ENCODE measurements around the gene SOAT1. TPM values are rescaled to one million over a fixed set of nuclear protein-coding genes. Genes with fewer than 3 reads are reported as not detected.
"Not testable (repeated sequence)": the region's sequence is repeated elsewhere in the genome, so short reads cannot be mapped to it uniquely, and the experiment has no call there.

Gene SOAT1
- 40.5 TPM for polyA plus RNA-seq (2013, experiment 1 of 2)
- polyA plus RNA-seq (2013, experiment 2 of 2): 42.9 TPM

GRCh38 chr1:179293340-179294327, at the start of gene SOAT1:
Gene SOAT1 (plus strand): TSS chr1:179293797. CDS start chr1:179302685, 8,888 bp downstream.
- H4K8ac ChIP-seq (ENCODE audit: low read length): peak within 1 kb of the TSS; percentile 52
- H3K79me1 ChIP-seq (replicated peaks; ENCODE audit: low read length, poor library complexity, severe bottlenecking): no peaks in the 10 kb centered on the region
- no peaks in the 10 kb centered on the region for H3K27me3 ChIP-seq (ENCODE audit: control insufficient read depth in 1 of 2, insufficient read depth in 1 of 2, low read length in 2 of 2)
- H3K4me2 ChIP-seq (ENCODE audit: low read length, poor library complexity, severe bottlenecking): peak within 1 kb of the TSS; percentile 76
- peak within 1 kb of the TSS; percentile 69 to 93 for H3K18ac ChIP-seq (ENCODE audit: low read depth in 1 of 2, low read length in 2 of 2)
- H2BK12ac ChIP-seq (ENCODE audit: low read length in 2 of 2): peak within 1 kb of the TSS in 1 of 2 experiments; percentile 76
- peak within 1 kb of the TSS in 1 of 2 experiments; percentile 88 for H3K4ac ChIP-seq (ENCODE audit: low read depth in 1 of 2, low read length in 2 of 2)
- peak within 1 kb of the TSS; percentile 35 for H2BK5ac ChIP-seq (ENCODE audit: low read depth, low read length, poor library complexity, severe bottlenecking)
- H2AFZ ChIP-seq (ENCODE audit: low read depth, low read length): peak within 1 kb of the TSS; percentile 90
- peaks cover 0 to 16% of the 10 kb centered on the region in 2 experiments for H3K36me3 ChIP-seq (ENCODE audit: control insufficient read depth in 1 of 2, insufficient read depth in 2 of 2, low read depth in 1 of 2, low read length in 2 of 2)
- peak within 1 kb of the TSS; percentile 80 to 94 for H3K4me3 ChIP-seq (ENCODE audit: insufficient read depth in 1 of 2, low read depth in 1 of 2, low read length in 2 of 2)
- no peak within 1 kb of the TSS for H2AK5ac ChIP-seq (ENCODE audit: low read length, severe bottlenecking)
- H3K27ac ChIP-seq (ENCODE audit: low read length, poor library complexity, severe bottlenecking): peak within 1 kb of the TSS; percentile 65
- H2BK120ac ChIP-seq (ENCODE audit: low read depth, low read length): peak within 1 kb of the TSS; percentile 92
- no peaks in the 10 kb centered on the region for H3K9me3 ChIP-seq (ENCODE audit: control insufficient read depth, low read length)
- peak within 1 kb of the TSS; percentile 93 for H2BK15ac ChIP-seq (ENCODE audit: low read depth, poor library complexity, severe bottlenecking)
- WGBS: under 1% methylated on average over 70 of the region's 71 CpGs
- peaks cover 4% of the 10 kb centered on the region for H3K4me1 ChIP-seq (ENCODE audit: control insufficient read depth, insufficient read depth, low read depth, low read length)
- H4K91ac ChIP-seq (ENCODE audit: low read length): no peak within 1 kb of the TSS
- peak; percentile 95 for DNase-seq
- peak within 1 kb of the TSS; percentile 91 for H3K9ac ChIP-seq (ENCODE audit: low read length)
- peak within 1 kb of the TSS in 1 of 2 experiments; percentile 98 for H3K14ac ChIP-seq (ENCODE audit: low read length in 2 of 2)
- H3K23ac ChIP-seq (ENCODE audit: low read length in 2 of 2): peak within 1 kb of the TSS in 1 of 2 experiments; percentile 98

GRCh38 chr1:179245426-179245825, 48.2 kb upstream of the SOAT1 start:
- H3K27me3 ChIP-seq (ENCODE audit: control insufficient read depth in 1 of 2, insufficient read depth in 1 of 2, low read length in 2 of 2); H3K27ac ChIP-seq (ENCODE audit: low read length, poor library complexity, severe bottlenecking); H2BK12ac ChIP-seq (ENCODE audit: low read length in 2 of 2); H2BK5ac ChIP-seq (ENCODE audit: low read depth, low read length, poor library complexity, severe bottlenecking); H2BK120ac ChIP-seq (ENCODE audit: low read depth, low read length); H3K9me3 ChIP-seq (ENCODE audit: control insufficient read depth, low read length); H3K4me3 ChIP-seq (ENCODE audit: insufficient read depth in 1 of 2, low read depth in 1 of 2, low read length in 2 of 2); H2AFZ ChIP-seq (ENCODE audit: low read depth, low read length); H3K23ac ChIP-seq (ENCODE audit: low read length in 2 of 2); H4K91ac ChIP-seq (ENCODE audit: low read length); H3K14ac ChIP-seq (ENCODE audit: low read length in 2 of 2); H4K8ac ChIP-seq (ENCODE audit: low read length); DNase-seq; H2BK15ac ChIP-seq (ENCODE audit: low read depth, poor library complexity, severe bottlenecking); H3K36me3 ChIP-seq (ENCODE audit: control insufficient read depth in 1 of 2, insufficient read depth in 2 of 2, low read depth in 1 of 2, low read length in 2 of 2); H3K4ac ChIP-seq (ENCODE audit: low read depth in 1 of 2, low read length in 2 of 2); H3K79me1 ChIP-seq (replicated peaks; ENCODE audit: low read length, poor library complexity, severe bottlenecking); H3K4me1 ChIP-seq (ENCODE audit: control insufficient read depth, insufficient read depth, low read depth, low read length); H3K18ac ChIP-seq (ENCODE audit: low read depth in 1 of 2, low read length in 2 of 2); H2AK5ac ChIP-seq (ENCODE audit: low read length, severe bottlenecking); H3K4me2 ChIP-seq (ENCODE audit: low read length, poor library complexity, severe bottlenecking); H3K9ac ChIP-seq (ENCODE audit: low read length): not testable (repeated sequence)
- 100% methylated on average over 1 of the region's 2 CpGs for WGBS

- Histone ChIP-seq H2AK5ac (ENCODE audit: low read length, severe bottlenecking) (no peak overlapping the region), H2BK15ac (ENCODE audit: low read depth, poor library complexity, severe bottlenecking) (no peak overlapping the region), H3K79me1 (replicated peaks; ENCODE audit: low read length, poor library complexity, severe bottlenecking) (no peaks in the 10 kb centered on the region), H3K27me3 (ENCODE audit: control insufficient read depth in 1 of 2, insufficient read depth in 1 of 2, low read length in 2 of 2) (no peaks in the 10 kb centered on the region), H3K9me3 (ENCODE audit: control insufficient read depth, low read length) (no peaks in the 10 kb centered on the region), H3K27ac (ENCODE audit: low read length, poor library complexity, severe bottlenecking) (no peak overlapping the region), H3K4ac (ENCODE audit: low read depth in 1 of 2, low read length in 2 of 2) (no peak overlapping the region), H2BK12ac (ENCODE audit: low read length in 2 of 2) (no peak overlapping the region), H3K18ac (ENCODE audit: low read depth in 1 of 2, low read length in 2 of 2) (no peak overlapping the region), H4K8ac (ENCODE audit: low read length) (no peak overlapping the region), H2BK120ac (ENCODE audit: low read depth, low read length) (no peak overlapping the region), H3K14ac (ENCODE audit: low read length in 2 of 2) (no peak overlapping the region), H3K4me2 (ENCODE audit: low read length, poor library complexity, severe bottlenecking) (no peak overlapping the region), H4K91ac (ENCODE audit: low read length) (no peak overlapping the region), H2AFZ (ENCODE audit: low read depth, low read length) (no peak overlapping the region), H3K4me1 (ENCODE audit: control insufficient read depth, insufficient read depth, low read depth, low read length) (no peaks in the 10 kb centered on the region), H3K9ac (ENCODE audit: low read length) (no peak overlapping the region), H3K23ac (ENCODE audit: low read length in 2 of 2) (no peak overlapping the region), H2BK5ac (ENCODE audit: low read depth, low read length, poor library complexity, severe bottlenecking) (no peak overlapping the region), H3K4me3 (ENCODE audit: insufficient read depth in 1 of 2, low read depth in 1 of 2, low read length in 2 of 2) (no peak overlapping the region), H3K36me3 (ENCODE audit: control insufficient read depth in 1 of 2, insufficient read depth in 2 of 2, low read depth in 1 of 2, low read length in 2 of 2) (no peaks in the 10 kb centered on the region)
- 95% methylated on average over 9 of the region's 9 CpGs for WGBS
- no peak for DNase-seq
Observed at GRCh38 chr1:179247923-179248322, 45.7 kb upstream of the SOAT1 start.

- Histone ChIP-seq H4K91ac (ENCODE audit: low read length) (no peak overlapping the region), H3K4me1 (ENCODE audit: control insufficient read depth, insufficient read depth, low read depth, low read length) (no peaks in the 10 kb centered on the region), H4K8ac (ENCODE audit: low read length) (no peak overlapping the region), H3K4me3 (ENCODE audit: insufficient read depth in 1 of 2, low read depth in 1 of 2, low read length in 2 of 2) (no peak overlapping the region), H3K27ac (ENCODE audit: low read length, poor library complexity, severe bottlenecking) (no peak overlapping the region), H2AFZ (ENCODE audit: low read depth, low read length) (no peak overlapping the region), H2BK15ac (ENCODE audit: low read depth, poor library complexity, severe bottlenecking) (no peak overlapping the region), H3K4me2 (ENCODE audit: low read length, poor library complexity, severe bottlenecking) (no peak overlapping the region), H2BK5ac (ENCODE audit: low read depth, low read length, poor library complexity, severe bottlenecking) (no peak overlapping the region), H3K36me3 (ENCODE audit: control insufficient read depth in 1 of 2, insufficient read depth in 2 of 2, low read depth in 1 of 2, low read length in 2 of 2) (no peaks in the 10 kb centered on the region), H3K79me1 (replicated peaks; ENCODE audit: low read length, poor library complexity, severe bottlenecking) (no peaks in the 10 kb centered on the region), H3K9me3 (ENCODE audit: control insufficient read depth, low read length) (no peaks in the 10 kb centered on the region), H3K9ac (ENCODE audit: low read length) (no peak overlapping the region), H2BK120ac (ENCODE audit: low read depth, low read length) (no peak overlapping the region), H2BK12ac (ENCODE audit: low read length in 2 of 2) (no peak overlapping the region), H2AK5ac (ENCODE audit: low read length, severe bottlenecking) (no peak overlapping the region), H3K27me3 (ENCODE audit: control insufficient read depth in 1 of 2, insufficient read depth in 1 of 2, low read length in 2 of 2) (no peaks in the 10 kb centered on the region), H3K23ac (ENCODE audit: low read length in 2 of 2) (no peak overlapping the region), H3K14ac (ENCODE audit: low read length in 2 of 2) (no peak overlapping the region), H3K4ac (ENCODE audit: low read depth in 1 of 2, low read length in 2 of 2) (no peak overlapping the region), H3K18ac (ENCODE audit: low read depth in 1 of 2, low read length in 2 of 2) (no peak overlapping the region)
- WGBS: no CpG with 5 or more reads among the region's 1 CpG
- peak; percentile 56 for DNase-seq
Observed at GRCh38 chr1:179251675-179252074, 41.9 kb upstream of the SOAT1 start.

Data from mesenchymal stem cell (in vitro differentiated cells and primary cell).